H1 (cell line): ENCODE measurements around the gene GLB1L3. TPM values are rescaled to one million over a fixed set of nuclear protein-coding genes. Genes with fewer than 3 reads are reported as not detected.

Experiments used
- CTCF ChIA-PET: fragments of 300-600 bp; sonication (Branson Sonifier 250); formaldehyde crosslinking; loops from one replicate; lab custom pipeline; 2021; ENCODE audit not compliant: partially characterized antibody; lab: Charles Lee
- POLR2A ChIA-PET: fragments of 300-600 bp; sonication (Branson Sonifier 250); formaldehyde crosslinking; loops from one replicate; lab custom pipeline; 2021; ENCODE audit warnings: inconsistent platforms; ENCODE audit not compliant: partially characterized antibody; lab: Charles Lee
- DNase-seq, 2 experiments: peaks; one replicate each; pipeline versions ENCODE4 v3.0.0 to v3.0.0-alpha.2; 2010 to 2022; ENCODE audit warnings: low spot score in 2 of 2, low read depth in 1 of 2, mixed read lengths in 1 of 2
- FAIRE-seq: peaks from 2 replicates; lab custom pipeline; 2011; peaks lifted over from hg19 to GRCh38; lab: Jason Lieb, UNC
- H2AFZ ChIP-seq: 2 replicates; pipeline ENCODE4 v1.8.1; 2012; ENCODE audit warnings: low read length, inconsistent platforms
- H2AK5ac ChIP-seq: 2 replicates; pipeline ENCODE4 v1.6.1; 2013; ENCODE audit warnings: low read depth, low read length
- H2BK120ac ChIP-seq: replicated peaks from 2 replicates; pipeline ENCODE3; 2013; ENCODE audit warnings: low read depth, low read length, inconsistent platforms
- H2BK12ac ChIP-seq: 2 replicates; pipeline ENCODE4 v1.6.1; 2013; ENCODE audit warnings: low read depth, low read length
- H2BK15ac ChIP-seq: 2 replicates; pipeline ENCODE4 v1.6.1; 2013; ENCODE audit warnings: low read length
- H2BK20ac ChIP-seq: 2 replicates; pipeline ENCODE4 v1.6.1; 2013; ENCODE audit warnings: low read length
- H2BK5ac ChIP-seq: 2 replicates; pipeline ENCODE4 v1.6.1; 2013; ENCODE audit warnings: low read depth, low read length
- H3K14ac ChIP-seq: 2 replicates; pipeline ENCODE4 v1.6.1; 2013; ENCODE audit warnings: inconsistent platforms; ENCODE audit not compliant: insufficient read length
- H3K18ac ChIP-seq: 2 replicates; pipeline ENCODE4 v1.6.1; 2013; ENCODE audit warnings: low read length; ENCODE audit errors: extremely low read depth
- H3K23ac ChIP-seq: 2 replicates; pipeline ENCODE4 v1.6.1; 2013; ENCODE audit warnings: inconsistent platforms; ENCODE audit not compliant: insufficient read length
- H3K23me2 ChIP-seq: 2 replicates; pipeline ENCODE4 v1.6.1; 2013; ENCODE audit warnings: low read depth, low read length
- H3K27ac ChIP-seq: 2 replicates; pipeline ENCODE4 v1.6.1; 2011; ENCODE audit warnings: low read depth, low read length, inconsistent platforms
- H3K27me3 ChIP-seq, 4 experiments: replicated peaks in 1 of 4; 1 replicate in 1 of 4; 2 replicates in 3 of 4; pipeline versions ENCODE4 v1.6.1 to v1.8.1; 2011 to 2013; ENCODE audit warnings: low read length in 3 of 4, mild to moderate bottlenecking in 3 of 4, inconsistent platforms in 2 of 4, mixed read lengths in 2 of 4, moderate library complexity in 1 of 4; ENCODE audit not compliant: control insufficient read depth in 3 of 4, insufficient read depth in 3 of 4; ENCODE audit errors: extremely low read depth in 1 of 4
- H3K36me3 ChIP-seq, 4 experiments: 2 replicates each; pipeline versions ENCODE4 v1.6.1 to v1.8.1; 2011 to 2013; ENCODE audit warnings: mild to moderate bottlenecking in 4 of 4, low read length in 3 of 4, moderate library complexity in 2 of 4, control low read depth in 1 of 4, inconsistent platforms in 1 of 4; ENCODE audit not compliant: insufficient read depth in 4 of 4, control insufficient read depth in 2 of 4
- H3K4ac ChIP-seq: replicated peaks from 2 replicates; pipeline ENCODE3; 2013; ENCODE audit warnings: low read length, low read depth, mixed read lengths, inconsistent platforms; ENCODE audit not compliant: insufficient read length
- H3K4me1 ChIP-seq, 4 experiments: replicated peaks in 1 of 4; 1 replicate in 1 of 4; 2 replicates in 3 of 4; pipeline versions ENCODE4 v1.6.1 to v1.8.1; 2011 to 2013; ENCODE audit warnings: low read length in 3 of 4, inconsistent platforms in 2 of 4, mixed read lengths in 1 of 4; ENCODE audit not compliant: insufficient read depth in 4 of 4, control insufficient read depth in 3 of 4
- H3K4me2 ChIP-seq, 2 experiments: 2 replicates each; pipeline versions ENCODE4 v1.6.1 to v1.8.1; 2011 to 2013; ENCODE audit warnings: low read depth in 2 of 2, low read length in 2 of 2, control low read depth in 1 of 2, inconsistent platforms in 1 of 2, mild to moderate bottlenecking in 1 of 2; ENCODE audit not compliant: insufficient read depth in 1 of 2
- H3K4me3 ChIP-seq, 4 experiments: fragments of 200-600, 300-600 bp in 1 of 4; sonication (generic), shearing (Covaris generic), sonication (Bioruptor Twin) in 1 of 4; 2 replicates each; pipeline versions ENCODE4 v1.5.1 to v1.8.1; 2011 to 2016; ENCODE audit warnings: low read length in 4 of 4, low read depth in 3 of 4, control low read depth in 2 of 4, inconsistent platforms in 2 of 4, mild to moderate bottlenecking in 2 of 4, mixed read lengths in 1 of 4, moderate library complexity in 1 of 4; ENCODE audit not compliant: insufficient read depth in 2 of 4; ENCODE audit errors: extremely low read depth in 1 of 4
- H3K56ac ChIP-seq: replicated peaks from 2 replicates; pipeline ENCODE3; 2013; ENCODE audit warnings: low read depth, mild to moderate bottlenecking, mixed read lengths, low read length, inconsistent platforms; ENCODE audit not compliant: insufficient read length
- H3K79me1 ChIP-seq: 2 replicates; pipeline ENCODE4 v1.6.1; 2013; ENCODE audit warnings: low read depth, low read length, control low read depth
- H3K79me2 ChIP-seq, 2 experiments: 2 replicates each; pipeline versions ENCODE4 v1.6.1 to v1.8.1; 2012 to 2013; ENCODE audit warnings: low read length in 2 of 2, mild to moderate bottlenecking in 2 of 2, inconsistent platforms in 1 of 2; ENCODE audit not compliant: insufficient read depth in 2 of 2, control insufficient read depth in 1 of 2
- H3K9ac ChIP-seq, 4 experiments: replicated peaks in 1 of 4; 1 replicate in 1 of 4; 2 replicates in 3 of 4; pipeline versions ENCODE4 v1.6.1 to v1.8.1; 2011 to 2013; ENCODE audit warnings: low read depth in 3 of 4, low read length in 3 of 4, control low read depth in 2 of 4, mild to moderate bottlenecking in 2 of 4, moderate library complexity in 2 of 4, inconsistent platforms in 1 of 4; ENCODE audit errors: extremely low read depth in 1 of 4
- H3K9me3 ChIP-seq, 2 experiments: 2 replicates each; pipeline versions ENCODE4 v1.6.1 to v1.8.1; 2012 to 2013; ENCODE audit warnings: mild to moderate bottlenecking in 2 of 2, moderate library complexity in 2 of 2, control low read depth in 1 of 2, inconsistent platforms in 1 of 2, low read depth in 1 of 2, low read length in 1 of 2, mixed read lengths in 1 of 2; ENCODE audit not compliant: insufficient read depth in 2 of 2
- H4K20me1 ChIP-seq, 2 experiments: replicated peaks in 1 of 2; 2 replicates each; pipeline versions ENCODE3 to v1.8.1; 2011 to 2013; ENCODE audit warnings: inconsistent platforms in 2 of 2, low read length in 2 of 2, mild to moderate bottlenecking in 1 of 2; ENCODE audit not compliant: insufficient read depth in 2 of 2, control insufficient read depth in 1 of 2
- H4K5ac ChIP-seq: 2 replicates; pipeline ENCODE4 v1.6.1; 2013; ENCODE audit warnings: low read length, low read depth, mixed read lengths, inconsistent platforms; ENCODE audit not compliant: insufficient read length
- H4K8ac ChIP-seq: 2 replicates; pipeline ENCODE4 v1.8.0; 2013; ENCODE audit warnings: mild to moderate bottlenecking, moderate library complexity, low read length, inconsistent platforms; ENCODE audit not compliant: insufficient read depth; ENCODE audit errors: extremely low read depth
- H4K91ac ChIP-seq: replicated peaks from 2 replicates; pipeline ENCODE3; 2013; ENCODE audit warnings: low read length, mixed read lengths, inconsistent platforms; ENCODE audit not compliant: insufficient read length
- GTF2F1 ChIP-seq: IDR thresholded peaks from 2 replicates; pipeline ENCODE4 v1.6.1; 2012; ENCODE audit warnings: low read depth, low read length, improper control_type of control experiment, borderline replicate concordance
- WGBS, 2 experiments: shearing (Covaris generic) in 1 of 2; methylation state at CpG; one replicate each; pipeline versions ENCODE4 v1.1.6 to v1.1.7; 2013 to 2015; ENCODE audit warnings: low lambda C conversion rate in 2 of 2, mixed read lengths in 2 of 2, inconsistent platforms in 1 of 2, low coverage in 1 of 2, missing lambda C conversion rate in 1 of 2; ENCODE audit not compliant: insufficient replicate concordance in 2 of 2, insufficient coverage in 1 of 2, insufficient read length in 1 of 2; ENCODE audit errors: extremely low coverage in 1 of 2, missing lambda C conversion rate in 1 of 2; 5-methylcytosine and 5-hydroxymethylcytosine counted together
- polyA plus RNA-seq, 7 experiments: library from polyadenylated mRNA; depleted of rRNA in 3 of 7; stranded (reverse) in 5 of 7; unstranded in 2 of 7; fragments of >200 nt in 5 of 7; fragments of 200-250 nt in 2 of 7; gene quantifications; 1 replicate in 5 of 7; 2 replicates in 1 of 7; 4 replicates in 1 of 7; pipeline versions ENCODE4 v1.2.1 to v1.2.3, GENCODE V29; 2011 to 2013; ENCODE audit warnings: missing spikeins in 2 of 7, mixed read lengths in 2 of 7
- total RNA-seq: library from RNA; stranded (reverse); fragmentation: NEBNext Ultra II Directional; extraction: Animal tissue kit (Norgen Biotek cat#: 25700); gene quantifications from 2 replicates; pipeline ENCODE4 v1.2.1, GENCODE V29; 2021

Gene GLB1L3
- total and polyA plus RNA-seq, 2 of the 8 experiments (the other 6 are each of a cell fraction or from before 2014, with no cell fraction given) = 14.9 to 33.2 TPM

GRCh38 chr11:134347441-134347840 lies 71.3 kb downstream of the GLB1L3 start:
- no peak overlapping the region for H2AK5ac ChIP-seq
- POLR2A ChIA-PET = no interaction called here
- no peaks in the 10 kb centered on the region for H3K9me3 ChIP-seq
- H3K18ac ChIP-seq = no peak overlapping the region
- H4K8ac ChIP-seq = no peak overlapping the region
- no peak overlapping the region for H3K14ac ChIP-seq
- H3K4me2 ChIP-seq = no peak overlapping the region
- no peaks in the 10 kb centered on the region for H3K36me3 ChIP-seq
- H3K23ac ChIP-seq = no peak overlapping the region
- H2BK120ac ChIP-seq = no peak overlapping the region
- H4K20me1 ChIP-seq = no peaks in the 10 kb centered on the region
- 92% methylated on average over 10 of the region's 10 CpGs; no CpG with 5 or more reads in 1 of the 2 experiments for WGBS, 2 experiments
- H3K79me2 ChIP-seq = no peaks in the 10 kb centered on the region
- no peak overlapping the region for H3K9ac ChIP-seq
- H3K23me2 ChIP-seq = no peaks in the 10 kb centered on the region
- no peak overlapping the region for H3K4ac ChIP-seq
- no peak overlapping the region for H3K56ac ChIP-seq
- CTCF ChIA-PET = interaction anchor here (2.7 kb wide), 1 partner anchor 85 kb away, joined by 8 read pairs; no protein-coding TSS in a partner anchor
- H3K27me3 ChIP-seq = no peaks in the 10 kb centered on the region; a peak in 1 of 7 replicates
- H3K4me1 ChIP-seq = peaks cover 0 to 3% (median 1%) of the 10 kb centered on the region in 4 experiments; a peak in 3 of 7 replicates
- no peak overlapping the region for H2BK15ac ChIP-seq
- no peak overlapping the region for H2BK20ac ChIP-seq
- no peak overlapping the region for H4K91ac ChIP-seq
- no peak overlapping the region for H3K27ac ChIP-seq
- no peak overlapping the region for H3K4me3 ChIP-seq
- H2BK12ac ChIP-seq = no peak overlapping the region
- no peak overlapping the region for H4K5ac ChIP-seq
- H3K79me1 ChIP-seq = no peaks in the 10 kb centered on the region
- DNase-seq (peak in 1 of 2 experiments; percentile 32), FAIRE-seq (no peak)
- no peak overlapping the region for H2AFZ ChIP-seq
- no peak for TF ChIP-seq GTF2F1
- TF ChIP-seq, all 59 proteins: peak for 0
- no peak overlapping the region for H2BK5ac ChIP-seq
